PFSK-1 (cell line): ENCODE measurements around the gene WDR37.

Experiments
- REST ChIP-seq, 2 experiments: IDR thresholded peaks; 2 replicates each; pipeline versions ENCODE4 v1.6.1 to v1.8.0; 2011 to 2012; ENCODE audit warnings: low read depth in 2 of 2, low read length in 2 of 2, control low read depth in 1 of 2, inconsistent platforms in 1 of 2, mild to moderate bottlenecking in 1 of 2, moderate library complexity in 1 of 2; ENCODE audit not compliant: insufficient read depth in 1 of 2
- TAF1 ChIP-seq: IDR thresholded peaks from 2 replicates; pipeline ENCODE4 v1.6.1; 2012; ENCODE audit warnings: low read length, control low read depth, borderline replicate concordance; ENCODE audit not compliant: insufficient read depth

GRCh38 chr10:1169186-1169885 is 113.2 kb downstream of the WDR37 start:
- TF ChIP-seq TAF1 = no peak
- TF ChIP-seq REST (IDR thresholded peaks at IDR 0.05; ENCODE audit: insufficient read depth in 1 of 2, low read depth in 2 of 2, low read length in 2 of 2) = no peak
